RPMI7951 (cell line): ENCODE results near the gene MLANA. TPM values are rescaled to one million over a fixed set of nuclear protein-coding genes. Genes with fewer than 3 reads are reported as not detected.

Source experiments
- DNase-seq: peaks from one replicate; pipeline ENCODE4 v3.0.0-alpha.2; 2012; ENCODE audit warnings: low read depth
- total RNA-seq: library from RNA; depleted of rRNA; stranded (reverse); fragments of >200 nt; shearing (Covaris generic); gene quantifications from 2 replicates; pipeline ENCODE4 v1.2.3, GENCODE V29; 2014; rRNA removed

Gene MLANA, protein sequence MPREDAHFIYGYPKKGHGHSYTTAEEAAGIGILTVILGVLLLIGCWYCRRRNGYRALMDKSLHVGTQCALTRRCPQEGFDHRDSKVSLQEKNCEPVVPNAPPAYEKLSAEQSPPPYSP
- total RNA-seq = not detected in 2 replicates

GRCh38 chr9:5890641-5891040 is at the start of gene MLANA:
Gene MLANA, plus strand, starts transcription at chr9:5890889. Its CDS starts 1,586 bp downstream, at chr9:5892475.
- no peak for DNase-seq

- DNase-seq = no peak
Measured at GRCh38 chr9:5841771-5842573, 48.7 kb upstream of the MLANA start.

GRCh38 chr9:5842929-5843793 is 47.5 kb upstream of the MLANA start:
- DNase-seq = no peak

GRCh38 chr9:5843794-5844471 is 46.8 kb upstream of the MLANA start:
- peak; percentile 89 for DNase-seq

DNA sequence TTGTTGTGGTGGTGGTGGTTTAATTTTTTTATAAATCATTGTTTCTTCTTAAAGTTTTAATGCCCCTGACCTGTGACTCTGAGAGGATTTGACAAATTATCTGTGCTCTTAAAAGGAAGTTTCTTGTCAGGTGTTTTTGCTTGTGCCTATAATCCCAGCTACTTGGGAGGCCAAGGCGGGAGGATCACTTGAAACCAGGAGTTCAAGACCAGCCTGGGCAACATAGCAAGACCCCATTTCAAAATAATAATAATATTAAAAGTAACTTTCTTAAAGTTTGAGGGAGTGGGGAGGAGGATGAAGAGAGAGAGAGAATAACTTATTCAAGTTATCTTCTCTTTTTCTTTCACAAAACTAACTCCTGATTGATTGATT is 45.5 kb upstream of the MLANA start:
- DNase-seq = no peak

GRCh38 chr9:5846096-5846495 is 44.6 kb upstream of the MLANA start:
- DNase-seq = no peak

DNA sequence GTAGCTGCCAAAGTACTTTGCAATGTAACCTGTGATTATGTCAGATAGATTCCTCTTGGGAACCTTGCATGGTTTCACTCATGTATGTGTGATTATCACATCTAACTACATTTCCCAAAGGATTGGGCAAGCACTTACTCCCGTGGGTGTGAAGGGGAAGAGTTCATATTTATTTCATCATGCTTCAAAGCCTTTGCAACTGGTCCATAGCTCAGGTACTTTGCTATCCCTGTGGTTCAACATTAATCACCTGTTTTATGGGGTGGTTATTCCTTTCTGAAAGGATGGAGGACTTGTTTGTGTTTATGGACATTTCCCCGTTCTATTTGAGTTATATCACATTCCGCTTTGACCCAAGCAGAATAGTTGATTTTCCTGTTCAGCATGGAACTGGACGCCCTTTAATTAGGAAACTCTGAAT is 44.2 kb upstream of the MLANA start:
- no peak for DNase-seq

GRCh38 chr9:5848372-5848882 is 42.3 kb upstream of the MLANA start:
- DNase-seq = no peak

GRCh38 chr9:5850724-5851122 is 40.0 kb upstream of the MLANA start:
- no peak for DNase-seq

DNA sequence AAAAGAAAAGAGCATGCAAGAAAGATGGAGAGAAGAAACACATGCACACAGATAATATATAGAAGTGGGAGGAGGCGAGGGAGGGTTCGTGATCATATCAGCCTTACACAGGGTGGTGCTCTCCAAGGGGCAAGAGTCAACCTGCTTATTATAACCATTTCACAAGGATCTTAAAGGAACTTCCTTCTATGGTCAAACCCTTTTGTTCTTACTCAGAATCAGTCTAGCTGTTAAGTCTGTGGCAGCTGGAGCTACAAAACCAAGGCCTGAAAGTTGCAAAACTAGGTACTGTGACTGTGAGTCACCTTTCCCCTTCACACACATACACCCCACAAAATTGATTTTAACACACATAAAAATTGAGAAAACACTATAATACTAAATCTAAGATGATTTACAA is 39.2 kb upstream of the MLANA start:
- DNase-seq = peak; percentile 39

- no peak for DNase-seq
Measured at GRCh38 chr9:5852987-5853386, 37.7 kb upstream of the MLANA start.

DNA sequence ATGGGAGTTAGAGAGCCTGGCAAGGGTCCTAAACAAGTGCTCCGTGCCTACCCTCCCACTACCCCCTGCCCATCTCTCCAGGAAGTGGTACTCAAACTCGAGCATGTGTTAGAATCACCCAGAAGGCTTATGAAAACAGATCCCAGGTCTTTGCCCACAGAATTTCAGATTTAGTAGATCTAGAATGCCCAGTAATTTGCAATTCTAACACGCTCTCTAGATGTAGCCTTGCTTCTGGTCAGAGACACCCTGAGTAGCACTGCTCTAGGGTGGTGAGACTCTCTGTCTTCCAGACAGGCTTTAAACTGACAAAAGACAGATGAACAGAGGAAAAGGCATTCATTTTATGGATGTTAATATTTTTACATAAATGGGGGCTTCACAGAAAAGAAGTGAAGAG is 37.1 kb upstream of the MLANA start:
- DNase-seq = no peak

DNA sequence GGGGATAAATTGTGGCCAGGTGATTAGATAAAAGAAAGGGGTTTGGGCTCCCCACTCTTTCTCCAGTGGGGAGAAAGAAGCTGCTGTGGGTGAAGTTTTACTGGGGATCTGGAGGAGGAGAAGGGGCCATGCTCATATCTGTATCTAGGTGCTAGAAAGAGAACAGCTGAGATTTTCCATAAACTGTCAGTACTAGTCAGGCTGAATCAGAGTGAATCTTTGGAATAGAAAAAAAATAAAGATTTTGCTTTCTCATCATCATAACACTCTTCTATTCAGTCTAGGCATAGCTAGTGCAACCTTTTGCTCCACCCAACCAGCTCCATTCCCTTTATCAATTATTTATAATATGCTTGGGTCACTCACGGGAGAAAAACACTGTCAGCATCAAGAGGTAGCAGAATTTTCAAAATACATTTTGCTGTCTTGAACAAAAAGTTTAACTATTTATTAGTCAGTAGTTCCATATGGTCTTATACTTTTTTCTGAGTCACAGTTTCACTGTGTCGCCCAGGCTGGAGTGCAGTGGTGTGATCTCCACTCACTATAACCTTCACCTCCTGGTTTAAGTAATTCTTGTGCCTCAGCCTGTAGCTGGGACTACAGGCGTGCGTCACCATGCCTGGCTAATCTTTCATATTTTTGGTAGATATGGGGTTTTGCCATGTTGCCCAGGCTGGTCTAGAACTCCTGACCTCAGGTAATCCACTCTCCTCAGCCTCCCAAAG is 36.5 kb upstream of the MLANA start:
- DNase-seq = no peak

- no peak for DNase-seq
Measured at GRCh38 chr9:5857928-5858327, 32.8 kb upstream of the MLANA start.

- no peak for DNase-seq
Measured at GRCh38 chr9:5858833-5859232, 31.9 kb upstream of the MLANA start.

DNA sequence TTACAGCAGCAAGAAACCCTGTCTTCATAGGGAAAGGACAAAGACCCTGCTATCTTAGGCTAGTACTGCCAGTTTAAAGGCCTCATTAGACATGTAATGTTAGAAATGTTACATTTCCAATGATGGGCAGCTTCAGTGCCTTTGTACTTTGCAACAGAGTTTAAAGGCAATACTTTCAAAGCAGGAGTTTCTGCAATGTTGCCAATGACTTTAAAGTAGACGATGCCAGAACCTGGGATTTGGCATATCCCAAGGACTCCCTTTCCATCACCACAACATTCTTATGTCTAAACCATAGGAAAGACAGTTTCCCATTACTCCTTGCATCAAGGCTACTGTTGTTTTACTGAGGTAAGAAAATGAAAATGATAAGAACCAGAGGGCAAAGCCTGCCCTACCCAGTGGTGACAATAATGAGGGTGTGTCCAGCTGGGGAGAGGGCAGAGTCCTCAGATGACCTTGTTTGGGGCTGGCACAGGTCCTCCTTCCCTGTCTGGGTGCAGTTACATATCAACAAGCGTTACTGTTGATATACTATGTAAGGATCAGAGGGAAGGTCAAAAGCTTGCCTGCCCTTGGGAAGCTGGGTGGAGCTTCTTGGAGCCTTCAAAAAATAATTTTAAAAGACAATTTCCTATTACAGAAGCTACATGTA is 27.5 kb upstream of the MLANA start:
- DNase-seq = no peak

DNA sequence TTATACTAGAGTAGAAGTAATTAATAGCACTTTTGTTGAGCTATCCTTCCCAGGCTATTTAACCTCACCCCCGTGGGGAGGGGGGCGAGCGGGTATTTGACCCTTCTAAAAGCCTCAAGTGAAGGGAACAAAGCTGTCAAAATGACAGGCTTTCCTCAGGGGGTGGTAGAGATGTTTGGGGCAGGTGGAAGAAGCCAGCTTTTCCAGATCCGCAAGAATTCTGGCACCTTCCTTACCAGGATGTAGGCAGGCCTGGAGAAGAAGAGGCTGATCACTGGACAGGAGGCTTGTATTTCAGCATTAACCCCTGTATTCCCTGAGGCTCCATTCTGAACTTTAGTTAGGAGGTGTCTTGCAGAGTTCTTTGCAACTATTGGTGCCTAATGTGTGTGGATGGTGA is 26.2 kb upstream of the MLANA start:
- DNase-seq = no peak

DNA sequence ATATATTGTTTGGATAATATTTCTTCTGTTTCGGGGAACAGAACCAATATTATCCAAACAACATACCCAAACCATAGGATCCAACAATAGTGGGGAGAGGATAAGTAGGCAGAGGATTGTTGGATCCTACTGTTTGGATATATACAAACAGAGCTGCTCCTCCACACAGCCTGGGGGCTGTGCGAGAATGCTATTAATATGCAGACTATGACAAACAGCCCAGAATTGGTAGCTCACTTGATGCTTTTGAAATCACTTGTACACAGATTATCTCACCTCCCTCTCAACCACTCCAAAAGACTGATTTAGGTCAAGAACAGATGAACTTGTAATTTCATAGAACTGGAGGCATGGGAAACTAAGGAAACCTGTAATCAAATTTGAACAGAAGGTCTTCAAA is 24.4 kb upstream of the MLANA start:
- no peak for DNase-seq

- no peak for DNase-seq
Measured at GRCh38 chr9:5866685-5867084, 24.0 kb upstream of the MLANA start.

DNA sequence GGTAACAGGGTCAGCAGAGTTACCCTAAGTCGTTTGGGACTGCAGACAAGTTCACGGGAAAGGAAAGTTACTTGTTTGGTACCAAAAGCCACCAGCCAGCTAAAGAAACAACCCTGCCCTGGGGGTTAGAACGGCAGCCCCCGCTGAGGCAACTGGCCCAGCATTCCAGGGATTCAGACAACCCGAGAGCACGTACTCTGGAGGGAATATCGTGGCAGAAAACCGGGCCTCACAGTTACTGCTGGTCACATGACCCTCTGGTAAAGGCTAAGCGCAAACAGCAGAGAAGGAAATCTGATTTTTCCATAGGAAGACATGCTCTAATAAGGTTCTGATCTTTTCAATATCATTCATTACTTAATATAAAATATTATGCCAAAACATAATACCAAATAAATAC is 22.5 kb upstream of the MLANA start:
- DNase-seq = no peak
